Lower leg skin (tissue), 3 donors: ENCODE results near the gene SCAPER.

Experiments used
- CTCF ChIP-seq, 3 donors: fragments of 450-650 bp; IDR thresholded peaks; one replicate each; pipeline ENCODE4 v1.5.1; 2016; ENCODE audit warnings: antibody characterized with exemption in 3 of 3, mild to moderate bottlenecking in 3 of 3, moderate library complexity in 2 of 3
- POLR2A ChIP-seq, 2 donors: fragments of 450-650 bp; IDR thresholded peaks; one replicate each; pipeline ENCODE4 v1.6.1; 2016 to 2017; ENCODE audit warnings: antibody characterized with exemption in 2 of 2, mild to moderate bottlenecking in 1 of 2, moderate library complexity in 1 of 2

GRCh38 chr15:76566276-76566675, 338.9 kb downstream of the SCAPER start:
- TF ChIP-seq CTCF (IDR thresholded peaks at IDR 0.05) (no peak), POLR2A (IDR thresholded peaks at IDR 0.05) (no peak)
